ENCODE measurements around the gene KLK2. TPM values are rescaled to one million over a fixed set of nuclear protein-coding genes. Genes with fewer than 3 reads are reported as not detected.

Gene KLK2
- total and polyA plus RNA-seq, 8 donors: not detected

GRCh38 chr19:50912727-50913716 is 39.8 kb downstream of the KLK2 start:
- no peaks in the 10 kb centered on the region for H3K9me3 ChIP-seq
- no peaks in the 10 kb centered on the region for H3K4me1 ChIP-seq
- H3K27me3 ChIP-seq: peaks cover 29 to 90% of the 10 kb centered on the region in 2 donors
- TF ChIP-seq, protein P1, sequence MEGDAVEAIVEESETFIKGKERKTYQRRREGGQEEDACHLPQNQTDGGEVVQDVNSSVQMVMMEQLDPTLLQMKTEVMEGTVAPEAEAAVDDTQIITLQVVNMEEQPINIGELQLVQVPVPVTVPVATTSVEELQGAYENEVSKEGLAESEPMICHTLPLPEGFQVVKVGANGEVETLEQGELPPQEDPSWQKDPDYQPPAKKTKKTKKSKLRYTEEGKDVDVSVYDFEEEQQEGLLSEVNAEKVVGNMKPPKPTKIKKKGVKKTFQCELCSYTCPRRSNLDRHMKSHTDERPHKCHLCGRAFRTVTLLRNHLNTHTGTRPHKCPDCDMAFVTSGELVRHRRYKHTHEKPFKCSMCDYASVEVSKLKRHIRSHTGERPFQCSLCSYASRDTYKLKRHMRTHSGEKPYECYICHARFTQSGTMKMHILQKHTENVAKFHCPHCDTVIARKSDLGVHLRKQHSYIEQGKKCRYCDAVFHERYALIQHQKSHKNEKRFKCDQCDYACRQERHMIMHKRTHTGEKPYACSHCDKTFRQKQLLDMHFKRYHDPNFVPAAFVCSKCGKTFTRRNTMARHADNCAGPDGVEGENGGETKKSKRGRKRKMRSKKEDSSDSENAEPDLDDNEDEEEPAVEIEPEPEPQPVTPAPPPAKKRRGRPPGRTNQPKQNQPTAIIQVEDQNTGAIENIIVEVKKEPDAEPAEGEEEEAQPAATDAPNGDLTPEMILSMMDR (IDR thresholded peaks at IDR 0.05): no peak
- ATAC-seq (peak; percentile 26), DNase-seq (no peak)
- no peaks in the 10 kb centered on the region for H3K36me3 ChIP-seq
- intact Hi-C loops (cut with DNase I): no loop called here
- H3K27ac ChIP-seq: no peak overlapping the region
- no peak overlapping the region for H3K4me3 ChIP-seq

- H3K9me3 ChIP-seq: no peaks in the 10 kb centered on the region
- DNase-seq: no peak
- H3K27me3 ChIP-seq: peaks cover 11 to 87% of the 10 kb centered on the region in 2 donors
- H3K4me3 ChIP-seq: no peak overlapping the region
- intact Hi-C loops (cut with DNase I): no loop called here
- no peaks in the 10 kb centered on the region for H3K36me3 ChIP-seq
- no peak for ATAC-seq
- TF ChIP-seq, protein P1 (IDR thresholded peaks at IDR 0.05): no peak
- no peaks in the 10 kb centered on the region for H3K4me1 ChIP-seq
- no peak overlapping the region for H3K27ac ChIP-seq
These were observed 42.8 kb downstream of the KLK2 start for GRCh38 chr19:50916069-50916468.

DNA sequence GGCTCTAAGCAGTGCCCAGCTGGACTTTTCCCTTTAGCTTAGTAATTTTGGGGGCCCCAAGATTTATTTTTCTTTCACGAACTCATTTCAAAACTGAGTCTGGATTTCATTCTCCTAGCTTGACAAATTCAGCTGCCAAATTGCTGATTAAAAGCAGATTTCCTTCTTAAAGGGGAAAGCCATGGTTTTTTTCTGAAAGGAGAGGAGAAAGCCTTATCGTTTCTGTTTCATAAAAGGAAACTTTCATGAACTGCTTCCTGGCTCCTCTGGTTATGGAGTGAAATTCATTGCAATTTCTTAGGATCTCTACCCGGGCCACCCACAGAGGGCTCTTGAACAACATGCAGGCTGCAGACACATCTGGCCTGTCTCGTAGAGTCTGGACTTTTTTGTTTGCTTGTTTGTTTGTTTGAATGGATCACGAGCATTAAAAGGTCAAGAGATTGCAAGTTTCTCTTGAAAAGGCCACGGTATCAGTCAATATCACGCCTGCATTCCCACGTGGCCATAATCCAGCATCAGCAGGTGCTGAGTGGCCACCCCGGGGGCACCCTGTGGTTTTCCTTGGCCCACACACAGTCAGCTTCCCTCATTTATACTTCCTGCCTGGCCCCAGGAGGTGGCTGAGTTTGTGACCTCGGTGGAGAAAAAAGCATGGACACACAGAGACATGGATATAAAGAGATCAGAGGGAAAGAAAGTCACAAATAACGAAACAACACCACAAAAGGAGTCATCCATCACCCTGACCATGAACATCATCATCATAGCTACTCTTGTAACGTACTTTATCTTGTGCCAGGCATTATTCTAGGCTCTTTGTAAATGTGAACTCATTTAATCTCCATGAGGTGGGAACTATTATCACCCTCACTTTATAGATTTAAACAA is 48.4 kb downstream of the KLK2 start:
- TF ChIP-seq, protein P1 (IDR thresholded peaks at IDR 0.05): no peak
- Histone ChIP-seq H3K4me1 (peaks cover 0 to 7% of the 10 kb centered on the region in 2 donors), H3K27me3 (peaks cover 6 to 74% of the 10 kb centered on the region in 2 donors), H3K9me3 (no peaks in the 10 kb centered on the region), H3K27ac (no peak overlapping the region), H3K36me3 (no peaks in the 10 kb centered on the region), H3K4me3 (no peak overlapping the region)
- DNase-seq (no peak), ATAC-seq (no peak)
- intact Hi-C loops (cut with DNase I): no loop called here

DNA sequence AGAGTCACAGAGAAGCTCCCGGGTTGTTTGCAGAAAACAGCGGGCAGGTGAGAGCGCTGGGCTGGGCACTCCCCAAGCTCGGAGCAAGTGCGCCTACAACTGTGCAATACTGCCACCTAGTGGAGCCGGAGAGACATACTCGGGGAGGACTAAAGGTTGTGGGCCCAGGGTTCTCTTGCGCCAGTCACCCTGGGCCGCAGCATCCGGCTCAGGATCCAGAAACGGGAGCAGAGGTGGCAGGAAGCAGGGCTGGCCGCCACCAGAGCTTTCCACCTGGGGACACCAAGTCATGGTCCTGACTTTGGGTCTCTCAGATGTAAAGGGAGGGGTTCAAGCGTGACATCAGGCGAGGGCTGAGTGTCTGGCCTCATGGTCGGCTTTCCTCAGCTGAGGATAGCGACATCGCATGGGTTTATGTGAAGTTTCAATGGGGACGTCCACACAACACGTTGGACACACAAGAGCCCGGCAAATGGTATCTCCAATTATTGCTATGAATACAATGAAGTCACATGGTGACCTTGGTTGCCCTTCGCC is 49.1 kb downstream of the KLK2 start:
- intact Hi-C loops (cut with DNase I): no loop called here
- Histone ChIP-seq H3K36me3 (no peaks in the 10 kb centered on the region), H3K27me3 (peaks cover 6 to 67% of the 10 kb centered on the region in 2 donors), H3K4me1 (peaks cover 0 to 7% of the 10 kb centered on the region in 2 donors), H3K9me3 (no peaks in the 10 kb centered on the region), H3K4me3 (no peak overlapping the region), H3K27ac (no peak overlapping the region)
- ATAC-seq: peak; percentile 100
- peak; percentile 54 to 80 (median 72) for DNase-seq
- TF ChIP-seq, protein P1 (IDR thresholded peaks at IDR 0.05): peak; percentile 82 to 83

All from left lung (tissue), 10 donors.